ENCODE data around the gene TRIAP1.

The TRIAP1 gene

GRCh38 chr12:120462099-120462640 is 16.0 kb upstream of the TRIAP1 start:
- no peak for ATAC-seq
- TF ChIP-seq ZFP3 (CRISPR knock-in tag; IDR thresholded peaks at IDR 0.05) (no peak), ZNF565 (CRISPR knock-in tag; conservative IDR thresholded peaks at IDR 0.05; ENCODE audit: low read depth) (no peak), ZFP30 (CRISPR knock-in tag; IDR thresholded peaks at IDR 0.05) (no peak), TSHZ2 (CRISPR knock-in tag; IDR thresholded peaks at IDR 0.05) (no peak), ZNF8 (CRISPR knock-in tag; IDR thresholded peaks at IDR 0.05) (no peak), BACH2 (CRISPR knock-in tag; IDR thresholded peaks at IDR 0.05; ENCODE audit: borderline replicate concordance) (no peak), RARB (CRISPR knock-in tag; IDR thresholded peaks at IDR 0.05) (no peak), ISL1 (CRISPR knock-in tag; IDR thresholded peaks at IDR 0.05) (no peak), TCF4 (CRISPR knock-in tag; IDR thresholded peaks at IDR 0.05; ENCODE audit: borderline replicate concordance) (no peak), CSRNP3 (CRISPR knock-in tag; IDR thresholded peaks at IDR 0.05) (no peak), ZNF70 (CRISPR knock-in tag; IDR thresholded peaks at IDR 0.05) (no peak), PPARA (CRISPR knock-in tag; IDR thresholded peaks at IDR 0.05; ENCODE audit: borderline replicate concordance) (no peak), ESRRG (CRISPR knock-in tag; IDR thresholded peaks at IDR 0.05) (no peak), CSDC2 (CRISPR knock-in tag; IDR thresholded peaks at IDR 0.05) (no peak), TOX (CRISPR knock-in tag; IDR thresholded peaks at IDR 0.05; ENCODE audit: borderline replicate concordance) (no peak), OSR1 (CRISPR knock-in tag; IDR thresholded peaks at IDR 0.05) (no peak), ZC3H10 (CRISPR knock-in tag; IDR thresholded peaks at IDR 0.05) (no peak)
- TF ChIP-seq, protein P1, sequence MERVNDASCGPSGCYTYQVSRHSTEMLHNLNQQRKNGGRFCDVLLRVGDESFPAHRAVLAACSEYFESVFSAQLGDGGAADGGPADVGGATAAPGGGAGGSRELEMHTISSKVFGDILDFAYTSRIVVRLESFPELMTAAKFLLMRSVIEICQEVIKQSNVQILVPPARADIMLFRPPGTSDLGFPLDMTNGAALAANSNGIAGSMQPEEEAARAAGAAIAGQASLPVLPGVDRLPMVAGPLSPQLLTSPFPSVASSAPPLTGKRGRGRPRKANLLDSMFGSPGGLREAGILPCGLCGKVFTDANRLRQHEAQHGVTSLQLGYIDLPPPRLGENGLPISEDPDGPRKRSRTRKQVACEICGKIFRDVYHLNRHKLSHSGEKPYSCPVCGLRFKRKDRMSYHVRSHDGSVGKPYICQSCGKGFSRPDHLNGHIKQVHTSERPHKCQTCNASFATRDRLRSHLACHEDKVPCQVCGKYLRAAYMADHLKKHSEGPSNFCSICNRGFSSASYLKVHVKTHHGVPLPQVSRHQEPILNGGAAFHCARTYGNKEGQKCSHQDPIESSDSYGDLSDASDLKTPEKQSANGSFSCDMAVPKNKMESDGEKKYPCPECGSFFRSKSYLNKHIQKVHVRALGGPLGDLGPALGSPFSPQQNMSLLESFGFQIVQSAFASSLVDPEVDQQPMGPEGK (CRISPR knock-in tag; IDR thresholded peaks at IDR 0.05; ENCODE audit: borderline replicate concordance), result no peak
- TF ChIP-seq, protein P2, sequence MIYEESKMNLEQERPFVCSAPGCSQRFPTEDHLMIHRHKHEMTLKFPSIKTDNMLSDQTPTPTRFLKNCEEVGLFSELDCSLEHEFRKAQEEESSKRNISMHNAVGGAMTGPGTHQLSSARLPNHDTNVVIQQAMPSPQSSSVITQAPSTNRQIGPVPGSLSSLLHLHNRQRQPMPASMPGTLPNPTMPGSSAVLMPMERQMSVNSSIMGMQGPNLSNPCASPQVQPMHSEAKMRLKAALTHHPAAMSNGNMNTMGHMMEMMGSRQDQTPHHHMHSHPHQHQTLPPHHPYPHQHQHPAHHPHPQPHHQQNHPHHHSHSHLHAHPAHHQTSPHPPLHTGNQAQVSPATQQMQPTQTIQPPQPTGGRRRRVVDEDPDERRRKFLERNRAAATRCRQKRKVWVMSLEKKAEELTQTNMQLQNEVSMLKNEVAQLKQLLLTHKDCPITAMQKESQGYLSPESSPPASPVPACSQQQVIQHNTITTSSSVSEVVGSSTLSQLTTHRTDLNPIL (CRISPR knock-in tag; IDR thresholded peaks at IDR 0.05; ENCODE audit: low read depth), result no peak
- TF ChIP-seq, protein P3, sequence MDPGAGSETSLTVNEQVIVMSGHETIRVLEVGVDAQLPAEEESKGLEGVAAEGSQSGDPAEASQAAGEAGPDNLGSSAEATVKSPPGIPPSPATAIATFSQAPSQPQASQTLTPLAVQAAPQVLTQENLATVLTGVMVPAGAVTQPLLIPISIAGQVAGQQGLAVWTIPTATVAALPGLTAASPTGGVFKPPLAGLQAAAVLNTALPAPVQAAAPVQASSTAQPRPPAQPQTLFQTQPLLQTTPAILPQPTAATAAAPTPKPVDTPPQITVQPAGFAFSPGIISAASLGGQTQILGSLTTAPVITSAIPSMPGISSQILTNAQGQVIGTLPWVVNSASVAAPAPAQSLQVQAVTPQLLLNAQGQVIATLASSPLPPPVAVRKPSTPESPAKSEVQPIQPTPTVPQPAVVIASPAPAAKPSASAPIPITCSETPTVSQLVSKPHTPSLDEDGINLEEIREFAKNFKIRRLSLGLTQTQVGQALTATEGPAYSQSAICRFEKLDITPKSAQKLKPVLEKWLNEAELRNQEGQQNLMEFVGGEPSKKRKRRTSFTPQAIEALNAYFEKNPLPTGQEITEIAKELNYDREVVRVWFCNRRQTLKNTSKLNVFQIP (CRISPR knock-in tag; IDR thresholded peaks at IDR 0.05; ENCODE audit: borderline replicate concordance, low read depth), result no peak

GRCh38 chr12:120460157-120460556 is 14.0 kb upstream of the TRIAP1 start:
- no peak for TF ChIP-seq TOX (CRISPR knock-in tag; IDR thresholded peaks at IDR 0.05; ENCODE audit: borderline replicate concordance)
- no peak for TF ChIP-seq SNAI2 (CRISPR knock-in tag; IDR thresholded peaks at IDR 0.05)
- TF ChIP-seq ZC3H10 (CRISPR knock-in tag; IDR thresholded peaks at IDR 0.05), result no peak
- no peak for TF ChIP-seq BACH2 (CRISPR knock-in tag; IDR thresholded peaks at IDR 0.05; ENCODE audit: borderline replicate concordance)
- TF ChIP-seq ZNF565 (CRISPR knock-in tag; conservative IDR thresholded peaks at IDR 0.05; ENCODE audit: low read depth), result no peak
- ATAC-seq, result no peak

DNA sequence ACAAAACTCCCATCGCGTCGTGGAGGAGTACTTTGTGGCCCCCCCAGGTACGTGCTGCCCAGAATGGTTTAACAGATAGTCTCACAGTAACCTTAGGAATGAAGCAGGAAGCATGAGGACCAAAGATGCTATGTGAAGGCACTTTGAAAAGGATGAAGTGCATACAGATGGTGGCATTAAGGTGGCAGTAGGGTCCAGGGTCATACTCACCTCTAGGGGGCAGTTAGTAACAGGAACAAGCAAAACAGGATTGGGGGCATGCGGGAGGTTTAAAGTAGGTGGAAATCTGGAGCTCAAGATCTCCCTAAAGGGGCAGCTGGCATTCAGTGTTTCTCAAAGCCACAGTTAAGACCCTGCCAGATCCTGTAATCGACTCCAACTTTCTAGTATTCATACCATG is 10.9 kb upstream of the TRIAP1 start:
- 0 out of 3 replicates have a peak, but pooled peaks have one; percentile 25 for ATAC-seq
- TF ChIP-seq ISL1 (CRISPR knock-in tag; IDR thresholded peaks at IDR 0.05) (no peak), TSHZ2 (CRISPR knock-in tag; IDR thresholded peaks at IDR 0.05) (no peak), ZNF70 (CRISPR knock-in tag; IDR thresholded peaks at IDR 0.05) (no peak), CSDC2 (CRISPR knock-in tag; IDR thresholded peaks at IDR 0.05) (no peak)
- TF ChIP-seq, protein P1 (CRISPR knock-in tag; IDR thresholded peaks at IDR 0.05; ENCODE audit: borderline replicate concordance), result no peak

Measured in SK-N-SH treated with all-trans-retinoic acid at 6 μM for 48 hours (cell line).